ENCODE results near the gene DDX6. TPM values are rescaled to one million over a fixed set of nuclear protein-coding genes. Genes with fewer than 3 reads are reported as not detected.
A peak's percentile ranks its signal among the peaks of the same experiment; 100 is the strongest.

The DDX6 gene
- total RNA-seq, 1 donor from 2014 or later: 148 TPM

DNA sequence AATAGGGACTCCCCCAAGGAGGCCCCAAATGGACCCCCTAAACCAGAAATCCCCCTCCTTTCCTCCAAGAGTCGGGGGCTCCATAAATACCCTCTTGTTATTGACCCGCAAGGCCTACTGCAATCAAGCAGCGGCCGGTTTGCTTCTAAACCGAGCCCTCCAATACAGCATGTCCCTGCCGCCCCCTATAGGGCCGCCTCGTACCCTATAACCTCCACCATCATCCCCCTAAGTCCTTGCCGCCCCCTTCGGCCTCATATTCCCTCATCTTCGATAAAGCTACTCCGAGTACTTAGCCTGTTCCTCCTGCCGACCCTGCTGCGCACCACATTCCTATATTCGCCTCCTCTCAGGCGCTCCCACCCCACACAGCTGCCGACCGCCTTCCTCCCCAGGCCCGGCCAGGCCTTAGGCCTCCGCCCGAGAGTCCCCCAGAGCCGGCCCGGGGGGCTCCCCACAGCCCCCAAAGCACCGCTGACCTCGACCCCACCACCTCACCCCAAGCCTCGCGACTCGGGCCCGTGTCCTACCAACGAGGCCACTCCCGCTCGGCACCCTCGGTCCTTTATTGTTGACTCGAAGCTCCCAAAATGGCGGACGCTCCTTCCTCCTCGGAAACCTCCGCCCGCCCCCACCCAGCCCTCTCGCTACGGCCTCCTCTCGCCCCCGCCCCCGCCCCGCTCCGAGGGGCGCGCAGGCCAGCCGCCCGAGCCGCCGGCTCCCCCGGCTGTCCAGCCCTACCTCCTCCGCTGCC, 430 bp downstream of the DDX6 start:
- DNase-seq (ENCODE audit: extremely low spot score, unreplicated experiment): peak; percentile 90
- Mint-ChIP-seq H3K4me1 (ENCODE audit: unreplicated experiment) (peaks cover 47% of the 10 kb centered on the region), H3K9me3 (ENCODE audit: unreplicated experiment) (no peaks in the 10 kb centered on the region), H3K36me3 (ENCODE audit: unreplicated experiment) (peaks cover 5% of the 10 kb centered on the region), H3K4me3 (ENCODE audit: unreplicated experiment) (peak overlapping the region; percentile 100), H3K27me3 (ENCODE audit: unreplicated experiment) (no peaks in the 10 kb centered on the region), H3K27ac (ENCODE audit: unreplicated experiment) (peak overlapping the region; percentile 99)
- TF ChIP-seq, protein P1, sequence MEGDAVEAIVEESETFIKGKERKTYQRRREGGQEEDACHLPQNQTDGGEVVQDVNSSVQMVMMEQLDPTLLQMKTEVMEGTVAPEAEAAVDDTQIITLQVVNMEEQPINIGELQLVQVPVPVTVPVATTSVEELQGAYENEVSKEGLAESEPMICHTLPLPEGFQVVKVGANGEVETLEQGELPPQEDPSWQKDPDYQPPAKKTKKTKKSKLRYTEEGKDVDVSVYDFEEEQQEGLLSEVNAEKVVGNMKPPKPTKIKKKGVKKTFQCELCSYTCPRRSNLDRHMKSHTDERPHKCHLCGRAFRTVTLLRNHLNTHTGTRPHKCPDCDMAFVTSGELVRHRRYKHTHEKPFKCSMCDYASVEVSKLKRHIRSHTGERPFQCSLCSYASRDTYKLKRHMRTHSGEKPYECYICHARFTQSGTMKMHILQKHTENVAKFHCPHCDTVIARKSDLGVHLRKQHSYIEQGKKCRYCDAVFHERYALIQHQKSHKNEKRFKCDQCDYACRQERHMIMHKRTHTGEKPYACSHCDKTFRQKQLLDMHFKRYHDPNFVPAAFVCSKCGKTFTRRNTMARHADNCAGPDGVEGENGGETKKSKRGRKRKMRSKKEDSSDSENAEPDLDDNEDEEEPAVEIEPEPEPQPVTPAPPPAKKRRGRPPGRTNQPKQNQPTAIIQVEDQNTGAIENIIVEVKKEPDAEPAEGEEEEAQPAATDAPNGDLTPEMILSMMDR (IDR thresholded peaks at IDR 0.05): peak; percentile 59

DNA sequence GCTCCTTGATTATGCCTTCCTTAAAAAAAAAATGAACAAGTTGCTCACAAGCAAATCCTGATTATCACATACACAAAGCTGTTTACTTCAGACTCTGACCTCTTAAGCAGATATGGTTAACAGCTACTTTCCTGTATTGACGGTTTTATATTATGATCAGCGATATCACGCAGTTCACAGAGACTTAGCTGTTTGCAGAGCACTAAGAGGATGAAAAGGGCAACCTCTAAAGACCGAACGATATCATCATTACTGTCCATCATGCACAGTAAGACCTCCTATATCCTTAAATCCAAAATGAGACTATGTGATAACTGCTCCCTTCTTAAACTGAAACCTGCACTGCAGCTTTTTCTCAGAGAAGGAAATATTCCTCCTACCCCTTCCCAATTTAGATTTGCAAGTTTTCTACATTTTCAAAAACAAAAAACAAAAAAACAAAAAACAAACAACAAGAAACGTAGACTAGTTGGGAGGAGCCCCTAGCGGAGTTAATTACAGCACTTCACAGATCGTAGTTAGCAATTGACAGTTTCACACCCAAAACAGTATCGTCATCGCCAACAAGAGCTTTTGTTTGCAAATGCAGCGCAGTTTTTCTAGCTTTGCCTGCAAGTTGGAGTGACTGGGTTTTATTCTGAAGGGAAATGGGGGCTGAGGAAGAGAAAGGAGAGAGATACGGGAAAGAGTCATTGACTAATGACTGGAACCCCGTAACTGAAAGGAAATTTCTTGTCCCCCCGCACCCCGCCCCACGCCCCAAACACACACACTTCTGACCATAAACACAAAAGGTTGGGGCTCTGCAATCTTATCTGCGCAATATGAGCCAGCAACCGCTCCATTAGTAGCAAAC, 1.2 kb downstream of the DDX6 start:
- Mint-ChIP-seq H3K4me1 (ENCODE audit: unreplicated experiment) (peaks cover 48% of the 10 kb centered on the region), H3K4me3 (ENCODE audit: unreplicated experiment) (peak overlapping the region; percentile 100), H3K27me3 (ENCODE audit: unreplicated experiment) (no peaks in the 10 kb centered on the region), H3K27ac (ENCODE audit: unreplicated experiment) (peak overlapping the region; percentile 99), H3K36me3 (ENCODE audit: unreplicated experiment) (peaks cover 8% of the 10 kb centered on the region), H3K9me3 (ENCODE audit: unreplicated experiment) (no peaks in the 10 kb centered on the region)
- DNase-seq (ENCODE audit: extremely low spot score, unreplicated experiment): no peak
- TF ChIP-seq, protein P1 (IDR thresholded peaks at IDR 0.05): no peak

- Mint-ChIP-seq H3K27ac (ENCODE audit: unreplicated experiment) (no peak overlapping the region), H3K4me1 (ENCODE audit: unreplicated experiment) (peaks cover 39% of the 10 kb centered on the region), H3K4me3 (ENCODE audit: unreplicated experiment) (no peak overlapping the region), H3K36me3 (ENCODE audit: unreplicated experiment) (peaks cover 16% of the 10 kb centered on the region), H3K9me3 (ENCODE audit: unreplicated experiment) (no peaks in the 10 kb centered on the region), H3K27me3 (ENCODE audit: unreplicated experiment) (no peaks in the 10 kb centered on the region)
- DNase-seq (ENCODE audit: extremely low spot score, unreplicated experiment): no peak
- TF ChIP-seq, protein P1 (IDR thresholded peaks at IDR 0.05): no peak
Measured at GRCh38 chr11:118786657-118787056, 4.3 kb downstream of the DDX6 start.

DNA sequence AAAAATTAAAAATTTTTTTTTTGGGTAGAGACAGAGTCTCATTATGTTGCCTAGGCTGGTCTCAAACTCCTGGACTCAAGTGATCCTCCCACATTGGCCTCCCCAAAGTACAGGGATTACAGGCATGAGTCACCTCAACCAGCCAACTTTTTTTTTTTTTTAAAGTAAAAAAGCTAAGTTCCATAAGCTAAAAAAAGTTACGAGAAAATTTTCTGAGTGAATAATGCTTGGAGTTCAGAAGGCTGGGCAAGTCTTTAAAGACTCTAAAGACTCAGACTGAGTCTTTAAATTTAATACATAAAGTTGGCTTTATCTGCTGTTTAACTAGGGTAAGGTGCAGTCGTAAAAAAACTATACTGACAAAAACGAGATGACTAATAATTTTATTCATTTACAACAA, 5.6 kb downstream of the DDX6 start:
- Mint-ChIP-seq H3K9me3 (ENCODE audit: unreplicated experiment) (no peaks in the 10 kb centered on the region), H3K4me1 (ENCODE audit: unreplicated experiment) (peaks cover 39% of the 10 kb centered on the region), H3K4me3 (ENCODE audit: unreplicated experiment) (no peak overlapping the region), H3K27ac (ENCODE audit: unreplicated experiment) (no peak overlapping the region), H3K27me3 (ENCODE audit: unreplicated experiment) (no peaks in the 10 kb centered on the region), H3K36me3 (ENCODE audit: unreplicated experiment) (peaks cover 16% of the 10 kb centered on the region)
- no peak for DNase-seq (ENCODE audit: extremely low spot score, unreplicated experiment)
- TF ChIP-seq, protein P1 (IDR thresholded peaks at IDR 0.05): no peak
